Measurements from ENCODE around the gene SLC6A5.
A peak's percentile ranks its signal among the peaks of the same experiment; 100 is the strongest.

Gene SLC6A5

GRCh38 chr11:20652150-20652806 is 52.9 kb downstream of the SLC6A5 start:
- TF ChIP-seq Cebpa-rat (IDR thresholded peaks at IDR 0.05), result no peak
- H3K4me2 ChIP-seq, result peak overlapping the region in 9 of 11 experiments; percentile 46 to 91 (median 80); a peak in 16 of 22 replicates
- H3K27me3 ChIP-seq, result no peaks in the 10 kb centered on the region
- H3K9me3 ChIP-seq (replicated peaks in 1 of 11), result no peaks in the 10 kb centered on the region
- H4K20me1 ChIP-seq, result no peaks in the 10 kb centered on the region; a peak in 1 of 22 replicates
- no peaks in the 10 kb centered on the region for H3K36me3 ChIP-seq
- H3K4me1 ChIP-seq, result peaks cover 0 to 71% (median 56%) of the 10 kb centered on the region in 10 experiments; a peak in 16 of 20 replicates
- no peak overlapping the region for H3K4me3 ChIP-seq
- H3K27ac ChIP-seq, result no peak overlapping the region; a peak in 1 of 22 replicates
- no peak overlapping the region for H3K9ac ChIP-seq

GRCh38 chr11:20654038-20654437 is 54.6 kb downstream of the SLC6A5 start:
- H3K4me1 ChIP-seq, result peaks cover 0 to 77% (median 53%) of the 10 kb centered on the region in 10 experiments; a peak in 16 of 20 replicates
- H3K27me3 ChIP-seq, result no peaks in the 10 kb centered on the region
- no peaks in the 10 kb centered on the region for H3K9me3 ChIP-seq (replicated peaks in 1 of 11)
- peak overlapping the region in 8 of 11 experiments; percentile 46 to 91 (median 80); a peak in 16 of 22 replicates for H3K4me2 ChIP-seq
- H3K27ac ChIP-seq, result no peak overlapping the region; a peak in 1 of 22 replicates
- H3K4me3 ChIP-seq, result peak overlapping the region in 2 of 10 experiments; percentile 10 to 35; a peak in 1 of 20 replicates
- H3K9ac ChIP-seq, result no peak overlapping the region
- TF ChIP-seq Cebpa-rat (IDR thresholded peaks at IDR 0.05), result no peak
- no peaks in the 10 kb centered on the region for H4K20me1 ChIP-seq
- H3K36me3 ChIP-seq, result no peaks in the 10 kb centered on the region

DNA sequence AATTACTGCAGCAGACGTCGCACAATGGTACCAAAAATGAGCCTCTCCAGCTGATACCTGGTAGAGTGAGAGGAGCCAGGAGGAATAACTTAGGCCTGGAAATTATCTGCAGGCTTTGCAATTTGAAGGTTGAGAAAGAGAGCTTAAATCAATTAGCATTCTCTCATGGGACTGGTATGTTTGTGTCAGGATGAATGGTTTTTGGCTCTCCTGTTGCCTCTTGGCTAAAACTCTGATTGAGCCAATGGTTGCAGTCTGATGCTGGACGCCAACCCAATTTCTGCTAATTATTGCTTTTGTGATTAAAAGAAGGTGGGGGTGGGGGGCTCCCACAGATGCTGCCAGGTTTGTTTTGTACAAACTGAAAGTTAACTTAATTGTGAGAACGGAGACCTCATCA is 57.5 kb downstream of the SLC6A5 start:
- Histone ChIP-seq H3K4me2 (peak overlapping the region in 7 of 11 experiments; percentile 14 to 80 (median 41); a peak in 12 of 22 replicates), H3K27ac (no peak overlapping the region), H3K9ac (no peak overlapping the region), H3K27me3 (no peaks in the 10 kb centered on the region), H4K20me1 (no peaks in the 10 kb centered on the region), H3K4me1 (peaks cover 0 to 91% (median 69%) of the 10 kb centered on the region in 10 experiments; a peak in 16 of 20 replicates), H3K9me3 (replicated peaks in 1 of 11) (peaks cover 2 to 4% (median 3%) of the 10 kb centered on the region in 11 experiments), H3K4me3 (no peak overlapping the region), H3K36me3 (no peaks in the 10 kb centered on the region)
- TF ChIP-seq Cebpa-rat (IDR thresholded peaks at IDR 0.05), result no peak

- Histone ChIP-seq H3K27me3 (no peaks in the 10 kb centered on the region), H3K9ac (no peak overlapping the region), H3K9me3 (replicated peaks in 1 of 11) (peaks cover 9 to 15% (median 11%) of the 10 kb centered on the region in 11 experiments), H3K4me1 (peaks cover 0 to 82% (median 57%) of the 10 kb centered on the region in 10 experiments; a peak in 16 of 20 replicates), H3K4me2 (peak overlapping the region in 5 of 11 experiments; percentile 8 to 80 (median 22); a peak in 7 of 22 replicates), H3K27ac (no peak overlapping the region), H3K4me3 (no peak overlapping the region), H4K20me1 (no peaks in the 10 kb centered on the region), H3K36me3 (no peaks in the 10 kb centered on the region)
- no peak for TF ChIP-seq Cebpa-rat (IDR thresholded peaks at IDR 0.05)
Observed at GRCh38 chr11:20658135-20658534, 58.7 kb downstream of the SLC6A5 start.

- Histone ChIP-seq H3K9me3 (replicated peaks in 1 of 11) (peaks cover 9 to 16% (median 11%) of the 10 kb centered on the region in 11 experiments), H4K20me1 (no peaks in the 10 kb centered on the region), H3K9ac (no peak overlapping the region), H3K36me3 (no peaks in the 10 kb centered on the region), H3K4me2 (peak overlapping the region in 9 of 11 experiments; percentile 8 to 72 (median 58); a peak in 14 of 22 replicates), H3K4me1 (peaks cover 0 to 48% (median 28%) of the 10 kb centered on the region in 10 experiments; a peak in 13 of 20 replicates), H3K27me3 (no peaks in the 10 kb centered on the region), H3K27ac (peak overlapping the region in 2 of 11 experiments; percentile 7 to 49; a peak in 2 of 22 replicates), H3K4me3 (no peak overlapping the region)
- peak in 1 of 11 experiments; percentile 48; a peak in 1 of 22 replicates for TF ChIP-seq Cebpa-rat (IDR thresholded peaks at IDR 0.05)
Observed at GRCh38 chr11:20661445-20661844, 62.0 kb downstream of the SLC6A5 start.

- peak overlapping the region in 1 of 11 experiments; percentile 38; a peak in 1 of 22 replicates for H3K27ac ChIP-seq
- H3K4me1 ChIP-seq, result peaks cover 0 to 44% (median 24%) of the 10 kb centered on the region in 10 experiments; a peak in 13 of 20 replicates
- H3K9me3 ChIP-seq (replicated peaks in 1 of 11), result peaks cover 9 to 20% (median 11%) of the 10 kb centered on the region in 11 experiments
Observed at GRCh38 chr11:20661850-20662249, 62.4 kb downstream of the SLC6A5 start.

GRCh38 chr11:20668131-20668809 is 68.9 kb downstream of the SLC6A5 start:
- peak overlapping the region; percentile 55 to 76 (median 67); a peak in 19 of 20 replicates for H3K4me3 ChIP-seq
- peaks cover 0 to 27% (median 13%) of the 10 kb centered on the region in 11 experiments; a peak in 7 of 22 replicates for H4K20me1 ChIP-seq
- H3K9ac ChIP-seq, result peak overlapping the region in 3 of 11 experiments; percentile 66 to 77 (median 69); a peak in 5 of 22 replicates
- TF ChIP-seq Cebpa-rat (IDR thresholded peaks at IDR 0.05), result no peak
- no peaks in the 10 kb centered on the region for H3K36me3 ChIP-seq
- peak overlapping the region; percentile 92 to 100 (median 100) for H3K4me2 ChIP-seq
- peaks cover 0 to 11% (median 0%) of the 10 kb centered on the region in 11 experiments; a peak in 3 of 22 replicates for H3K9me3 ChIP-seq (replicated peaks in 1 of 11)
- H3K4me1 ChIP-seq, result peaks cover 31 to 47% (median 43%) of the 10 kb centered on the region in 10 experiments
- no peak overlapping the region for H3K27ac ChIP-seq
- H3K27me3 ChIP-seq, result peaks cover 48 to 60% (median 52%) of the 10 kb centered on the region in 11 experiments

More at GRCh38 chr11:20661850-20662249, 62.4 kb downstream of the SLC6A5 start:
- TF ChIP-seq Cebpa-rat (IDR thresholded peaks at IDR 0.05), result no peak; a peak in 1 of 22 replicates
- H4K20me1 ChIP-seq, result no peaks in the 10 kb centered on the region
- no peak overlapping the region for H3K9ac ChIP-seq
- H3K4me3 ChIP-seq, result no peak overlapping the region
- H3K4me2 ChIP-seq, result peak overlapping the region in 8 of 11 experiments; percentile 8 to 72 (median 58); a peak in 11 of 22 replicates
- no peaks in the 10 kb centered on the region for H3K36me3 ChIP-seq
- peaks cover 0 to 3% (median 0%) of the 10 kb centered on the region in 11 experiments; a peak in 1 of 22 replicates for H3K27me3 ChIP-seq

- TF ChIP-seq Cebpa-rat (IDR thresholded peaks at IDR 0.05), result no peak
- H3K9me3 ChIP-seq (replicated peaks in 1 of 11), result peaks cover 0 to 11% (median 0%) of the 10 kb centered on the region in 11 experiments; a peak in 3 of 22 replicates
- no peak within 1 kb of the TSS; a peak in 1 of 22 replicates for H3K27ac ChIP-seq
- H4K20me1 ChIP-seq, result peaks cover 0 to 27% (median 13%) of the 10 kb centered on the region in 11 experiments; a peak in 7 of 22 replicates
- peak within 1 kb of the TSS; percentile 92 to 100 (median 100) for H3K4me2 ChIP-seq
- H3K36me3 ChIP-seq, result no peaks in the 10 kb centered on the region
- peak within 1 kb of the TSS; percentile 55 to 76 (median 67) for H3K4me3 ChIP-seq
- peaks cover 31 to 47% (median 43%) of the 10 kb centered on the region in 10 experiments for H3K4me1 ChIP-seq
- peak within 1 kb of the TSS; percentile 39 to 77 (median 65) for H3K9ac ChIP-seq
- peaks cover 48 to 60% (median 52%) of the 10 kb centered on the region in 11 experiments for H3K27me3 ChIP-seq
Observed at GRCh38 chr11:20668844-20669819, 69.7 kb downstream of the SLC6A5 start, which contains the start of gene NELL1. Gene NELL1, plus strand, starts transcription at chr11:20669586.
